Forelimb muscle (tissue), 1 donor: Measurements from ENCODE around the gene MAGEB1. TPM values are rescaled to one million over a fixed set of nuclear protein-coding genes. Genes with fewer than 3 reads are reported as not detected.
A peak's percentile ranks its signal among the peaks of the same experiment; 100 is the strongest.

Source experiments
- DNase-seq: peaks from one replicate; pipeline ENCODE4 v3.0.0-alpha.2; 2013; ENCODE audit warnings: low read depth
- polyA plus RNA-seq: library from polyadenylated mRNA; unstranded; fragments of 120-200 nt; gene quantifications from one replicate; pipeline ENCODE4 v1.2.1, GENCODE V29; 2013; ENCODE audit not compliant: insufficient read length

The MAGEB1 gene
- polyA plus RNA-seq, 1 donor: not detected

DNA sequence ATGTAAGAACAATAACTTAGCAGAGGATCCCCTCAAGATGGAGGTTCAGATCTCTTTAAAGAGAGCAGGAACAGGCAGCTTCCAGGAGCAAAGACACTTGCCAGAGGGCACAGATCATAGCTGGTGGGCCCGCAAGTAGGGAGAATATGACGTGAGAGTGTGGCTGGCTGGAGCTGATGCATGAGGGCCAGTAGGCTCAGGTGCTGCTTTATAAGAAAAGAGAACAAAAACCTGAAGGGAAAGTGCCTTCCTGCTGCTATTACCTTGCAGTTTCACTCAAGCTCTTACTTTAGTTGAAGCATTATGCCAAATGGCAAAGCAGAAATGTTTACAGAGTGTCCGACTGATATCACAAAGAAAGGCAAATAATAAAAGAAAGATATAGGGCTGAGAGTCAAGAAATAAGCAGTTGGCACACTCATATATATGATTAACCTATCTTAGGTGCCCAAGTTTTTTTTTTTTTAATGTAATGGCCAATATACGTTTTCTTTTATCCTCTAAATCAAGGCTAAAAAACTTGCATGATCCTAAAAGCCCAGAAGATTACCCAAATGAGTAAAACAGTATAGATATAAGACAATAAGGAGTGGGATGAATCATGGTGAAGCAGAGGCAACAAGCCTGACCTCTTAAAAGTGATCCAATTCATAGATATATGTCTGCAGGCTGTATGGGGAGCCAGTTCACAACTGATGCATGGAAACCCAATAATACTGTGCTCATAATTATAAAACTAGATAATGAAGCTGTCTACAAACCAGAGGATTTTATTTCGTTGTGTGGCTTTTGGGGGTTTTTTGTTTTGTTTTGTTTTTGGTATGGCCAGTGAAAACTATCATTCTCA, 49.7 kb downstream of the MAGEB1 start:
- DNase-seq: no peak

DNA sequence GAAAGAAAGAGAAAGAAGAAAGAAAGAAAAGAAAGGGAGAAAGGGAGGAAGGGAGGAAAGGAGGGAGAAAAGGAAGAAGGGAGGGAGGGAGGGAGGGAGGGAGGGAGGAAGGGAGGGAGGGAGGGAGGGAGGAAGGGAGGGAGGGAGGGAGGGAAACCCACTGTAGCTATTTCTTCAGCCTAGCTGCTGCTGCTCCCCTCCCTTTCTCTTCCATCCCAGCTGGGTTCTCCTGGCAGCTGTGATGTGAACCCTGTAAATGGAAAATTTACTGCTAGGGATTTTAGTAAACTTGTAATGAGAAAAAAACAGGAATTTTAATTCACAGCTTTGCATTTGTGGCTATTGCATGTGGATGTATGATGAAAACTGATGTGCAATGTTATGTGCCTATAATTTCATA, 54.3 kb downstream of the MAGEB1 start:
- DNase-seq: peak; percentile 6

Other genes with a start within 250 kb of the MAGEB1 start
- gene MAGEB2, start 31.6 kb upstream of the MAGEB1 start, polyA plus RNA-seq: not detected
- not detected for gene MAGEB3, start 16.5 kb upstream of the MAGEB1 start, polyA plus RNA-seq
- gene MAGEB4, start 5.1 kb upstream of the MAGEB1 start, polyA plus RNA-seq: not detected
- gene NR0B1, start 62.2 kb downstream of the MAGEB1 start, polyA plus RNA-seq: 0.47 TPM